Heart left ventricle (tissue), 13 donors: Measurements from ENCODE around the gene CSMD2.

ENCODE experiments used
- CTCF ChIP-seq, 12 donors: fragments of 200-600 bp; sonication (generic) in 4 of 12; IDR thresholded peaks; one replicate each; pipeline versions ENCODE4 v1.5.0 to v1.8.0; 2018 to 2022; ENCODE audit warnings: antibody characterized with exemption in 12 of 12, mild to moderate bottlenecking in 5 of 12
- POLR2A ChIP-seq, 2 donors: fragments of 450-650 bp; IDR thresholded peaks; one replicate each; pipeline ENCODE4 v1.6.1; 2017; ENCODE audit warnings: antibody characterized with exemption in 2 of 2, mild to moderate bottlenecking in 2 of 2, moderate library complexity in 2 of 2
- donor health status: ischemic (EF 13 %, LVEDD 7.1; RV severe dilation, severe dysfunction).
- donor health status: DM: no; HTN: yes; CAD: no.
- donor health status: DM: no; HTN: no; CAD: no.
- donor health status: ischemic (EF 25% LVEDD 6.9; RV normal size, moderate dysfunction).
- donor health status: ischemic (EF 25% LVEDD 5.7; RV mildly dilated, moderate dysfunction).
- donor health status: ischemic (EF 35%, LVEDD 5.7; RV mildly dilated, moderate dysfunction).
- donor health status: nonischemic (EF 11% LVEDD 7.7; RV severe dilation, severe dysfunction).
- donor health status: DM: yes; HTN: yes; CAD: no.
- donor health status: PGD.
- donor health status: ischemic (EF 29% LVEDD 5.4; RV normal size, mild dysfunction).
- donor health status: nonischemic (EF 23%, LVEDD 6.1; RV moderate dilation, normal function).

GRCh38 chr1:33927721-33928120 is 237.3 kb downstream of the CSMD2 start:
- TF ChIP-seq CTCF (IDR thresholded peaks at IDR 0.05) (no peak), POLR2A (IDR thresholded peaks at IDR 0.05) (no peak)
